ENCODE data around the gene DLX1.

- no peak for TF ChIP-seq EZH2 (IDR thresholded peaks at IDR 0.05; ENCODE audit: insufficient read depth, poor library complexity, severe bottlenecking)
- no peak for TF ChIP-seq EZH2phosphoT487 (IDR thresholded peaks at IDR 0.05; ENCODE audit: insufficient read depth, low read depth)
Measured at GRCh38 chr2:172120118-172120517, 34.8 kb downstream of the DLX1 start.

All from GM23248 (cell line).